SK-N-SH (cell line): ENCODE measurements around the gene EXTL2. TPM values are rescaled to one million over a fixed set of nuclear protein-coding genes. Genes with fewer than 3 reads are reported as not detected.

Experiments used
- CTCF ChIA-PET: fragments of 300-600, 350-600 bp; formaldehyde crosslinking; extraction: SDS; loops from one replicate; lab custom pipeline; 2021; lab: Yijun Ruan, JAX
- POLR2A ChIA-PET: fragments of 350-600 bp; sonication (Branson Sonifier 250); formaldehyde crosslinking; extraction: SDS; loops from one replicate; lab custom pipeline; 2020; ENCODE audit warnings: antibody characterized with exemption, inconsistent platforms; lab: Yijun Ruan, JAX
- DNase-seq: peaks from one replicate; pipeline ENCODE4 v3.0.0; 2012
- H2AFZ ChIP-seq: fragments of 200-600 bp; sonication (generic); 2 replicates; pipeline ENCODE4 v1.8.1; 2016; ENCODE audit warnings: antibody characterized with exemption, mild to moderate bottlenecking, low read depth
- H3F3A ChIP-seq: fragments of 200-600 bp; sonication (generic); replicated peaks from 2 replicates; pipeline ENCODE3; 2016; ENCODE audit warnings: antibody characterized with exemption, mild to moderate bottlenecking; ENCODE audit not compliant: insufficient read depth
- H3K27ac ChIP-seq, 2 experiments: fragments of 200-500 bp in 1 of 2; fragments of 200-600 bp in 1 of 2; sonication (Bioruptor generic) in 1 of 2; sonication (generic), shearing (Covaris generic) in 1 of 2; 2 replicates each; pipeline versions ENCODE4 v1.5.1 to v1.6.1; 2014 to 2016; ENCODE audit warnings: low read depth in 2 of 2, inconsistent platforms in 1 of 2, low read length in 1 of 2, mild to moderate bottlenecking in 1 of 2, mixed read lengths in 1 of 2
- H3K27me3 ChIP-seq: fragments of 200-600 bp; sonication (generic), shearing (Covaris generic); 2 replicates; pipeline ENCODE4 v1.6.1; 2016; ENCODE audit warnings: mixed run types; ENCODE audit not compliant: insufficient read depth
- H3K36me3 ChIP-seq, 2 experiments: fragments of 200-500 bp in 1 of 2; fragments of 200-600 bp in 1 of 2; sonication (Bioruptor generic) in 1 of 2; sonication (generic) in 1 of 2; replicated peaks in 1 of 2; 2 replicates each; pipeline versions ENCODE3 to v1.5.1; 2014 to 2016; ENCODE audit warnings: low read length in 1 of 2, mild to moderate bottlenecking in 1 of 2; ENCODE audit not compliant: insufficient read depth in 2 of 2, control insufficient read depth in 1 of 2
- H3K4me1 ChIP-seq, 2 experiments: fragments of 200-500 bp in 1 of 2; fragments of 200-600 bp in 1 of 2; sonication (Bioruptor generic) in 1 of 2; sonication (generic), shearing (Covaris generic) in 1 of 2; 2 replicates each; pipeline versions ENCODE4 v1.5.1 to v1.6.1; 2014 to 2016; ENCODE audit warnings: low read depth in 1 of 2, low read length in 1 of 2, mixed run types in 1 of 2; ENCODE audit not compliant: insufficient read depth in 2 of 2, control insufficient read depth in 1 of 2
- H3K4me2 ChIP-seq: fragments of 200-600 bp; sonication (generic), shearing (Covaris generic); 2 replicates; pipeline ENCODE4 v1.6.1; 2017; ENCODE audit warnings: mixed run types
- H3K4me3 ChIP-seq, 2 experiments: fragments of 200-500 bp in 1 of 2; fragments of 200-600 bp in 1 of 2; sonication (Bioruptor generic) in 1 of 2; sonication (generic), shearing (Covaris generic) in 1 of 2; 2 replicates each; pipeline versions ENCODE4 v1.5.1 to v1.8.1; 2014 to 2016; ENCODE audit warnings: low read depth in 2 of 2, inconsistent platforms in 1 of 2, low read length in 1 of 2, mild to moderate bottlenecking in 1 of 2, mixed read lengths in 1 of 2, moderate library complexity in 1 of 2
- H3K79me2 ChIP-seq: fragments of 200-600 bp; sonication (generic); 2 replicates; pipeline ENCODE4 v1.8.1; 2017; ENCODE audit warnings: mild to moderate bottlenecking; ENCODE audit not compliant: insufficient read depth
- H3K9ac ChIP-seq: fragments of 200-600 bp; sonication (generic); 2 replicates; pipeline ENCODE4 v1.6.1; 2017; ENCODE audit warnings: mixed run types
- H3K9me2 ChIP-seq: fragments of 200-600 bp; sonication (generic); 2 replicates; pipeline ENCODE4 v1.6.1; 2017; ENCODE audit warnings: mixed run types
- H3K9me3 ChIP-seq: fragments of 200-600 bp; sonication (generic); 2 replicates; pipeline ENCODE4 v1.6.1; 2017; ENCODE audit warnings: mixed run types, mild to moderate bottlenecking, moderate library complexity
- H4K20me1 ChIP-seq: fragments of 200-600 bp; sonication (generic); 2 replicates; pipeline ENCODE4 v1.6.1; 2017; ENCODE audit warnings: mild to moderate bottlenecking, mixed run types; ENCODE audit not compliant: insufficient read depth
- CHD2 ChIP-seq: fragments of 150-350 bp; IDR thresholded peaks from 2 replicates; pipeline ENCODE4 v1.6.1; 2018; ENCODE audit warnings: low read length; ENCODE audit not compliant: partially characterized antibody
- FOSL2 ChIP-seq: IDR thresholded peaks from 2 replicates; pipeline ENCODE4 v1.4.0; 2012; ENCODE audit warnings: low read depth, mild to moderate bottlenecking, moderate library complexity, borderline replicate concordance
- MEF2A ChIP-seq: IDR thresholded peaks from 2 replicates; pipeline ENCODE4 v1.4.0; 2012; ENCODE audit warnings: low read depth, borderline replicate concordance
- NFIC ChIP-seq: IDR thresholded peaks from 2 replicates; pipeline ENCODE4 v1.4.0; 2012; ENCODE audit warnings: borderline replicate concordance
- RAD21 ChIP-seq: IDR thresholded peaks from 2 replicates; pipeline ENCODE4 v1.6.1; 2012; ENCODE audit warnings: mild to moderate bottlenecking, low read length
- SMC3 ChIP-seq: IDR thresholded peaks from 2 replicates; pipeline ENCODE4 v1.6.1; 2012; ENCODE audit warnings: low read depth, low read length, improper control_type of control experiment
- TAF1 ChIP-seq: IDR thresholded peaks from 2 replicates; pipeline ENCODE4 v1.6.1; 2012; ENCODE audit warnings: low read depth, mild to moderate bottlenecking, low read length, moderate library complexity, borderline replicate concordance
- TCF12 ChIP-seq: IDR thresholded peaks from 2 replicates; pipeline ENCODE4 v1.4.0; 2012
- WGBS: methylation state at CpG from one replicate; pipeline ENCODE4 v1.1.6; 2017; ENCODE audit warnings: low lambda C conversion rate; 5-methylcytosine and 5-hydroxymethylcytosine counted together
- polyA plus RNA-seq, 3 experiments: library from polyadenylated mRNA; depleted of rRNA; stranded (reverse); fragments of >200 nt; gene quantifications; 2 replicates each; pipeline ENCODE4 v1.2.3, GENCODE V29; 2012
- TF ChIP-seq, protein P1 (sequence below): fragments of 200-600 bp; sonication (generic); IDR thresholded peaks from 2 replicates; pipeline ENCODE4 v1.6.1; 2017; ENCODE audit warnings: antibody characterized with exemption, mild to moderate bottlenecking, moderate library complexity
- TF ChIP-seq, protein P2 (sequence below): IDR thresholded peaks from 2 replicates; pipeline ENCODE4 v1.6.1; 2012; ENCODE audit warnings: mild to moderate bottlenecking, low read depth, low read length, moderate library complexity
- TF ChIP-seq, protein P3 (sequence below): IDR thresholded peaks from 2 replicates; pipeline ENCODE4 v1.4.0; 2012; ENCODE audit warnings: low read depth, borderline replicate concordance

EXTL2 gene
- polyA plus RNA-seq, 1 of the 3 experiments (the other 2 are of a cell fraction): 20.3 TPM

DNA sequence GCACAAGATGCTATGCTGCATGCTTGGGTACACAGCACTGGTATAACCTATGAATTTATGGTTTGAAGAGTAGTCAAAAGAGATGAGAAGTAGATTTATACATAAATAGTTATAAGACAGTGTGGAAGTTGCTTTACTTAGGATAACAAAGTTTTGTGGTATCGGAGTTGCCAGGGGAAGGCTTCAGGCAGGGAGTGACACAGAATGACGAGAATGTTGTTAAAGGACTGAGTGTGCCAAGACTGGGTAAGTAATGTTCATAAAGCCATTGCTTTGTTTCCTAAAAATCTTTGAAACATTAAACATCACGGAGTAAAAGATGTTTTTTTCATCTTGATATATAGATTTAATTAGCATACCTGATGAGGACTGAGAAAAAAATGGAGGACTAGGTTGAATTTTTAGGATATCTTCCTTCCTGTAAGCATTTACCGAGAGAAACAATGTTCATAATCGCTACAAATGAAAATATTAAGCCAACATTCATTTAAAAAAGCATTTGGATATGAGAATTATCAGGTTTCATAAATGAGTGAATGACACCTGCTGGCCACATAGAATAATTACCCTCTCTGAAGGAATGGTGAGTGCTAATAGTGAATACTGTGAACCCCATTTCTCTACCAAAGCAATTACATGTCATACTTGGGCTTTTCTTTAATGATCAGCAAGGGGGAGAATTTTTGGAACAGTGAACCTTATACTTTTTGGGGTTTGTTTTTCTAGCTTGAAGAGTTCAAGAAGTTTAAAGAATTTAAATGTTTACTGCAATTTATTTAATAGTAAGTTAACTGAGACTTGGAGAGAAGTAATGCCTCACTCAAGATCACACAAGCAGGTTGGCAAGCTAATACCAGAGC lies 28.4 kb downstream of the EXTL2 start:
- H3K9me3 ChIP-seq: no peaks in the 10 kb centered on the region
- CTCF ChIA-PET: interaction anchor here (0.9 to 12.0 kb wide), 6 partner anchors 21 to 407 kb away, joined by 3 to 263 read pairs (median 4); no protein-coding TSS in a partner anchor
- TF ChIP-seq CHD2: no peak
- TF ChIP-seq, protein P1, sequence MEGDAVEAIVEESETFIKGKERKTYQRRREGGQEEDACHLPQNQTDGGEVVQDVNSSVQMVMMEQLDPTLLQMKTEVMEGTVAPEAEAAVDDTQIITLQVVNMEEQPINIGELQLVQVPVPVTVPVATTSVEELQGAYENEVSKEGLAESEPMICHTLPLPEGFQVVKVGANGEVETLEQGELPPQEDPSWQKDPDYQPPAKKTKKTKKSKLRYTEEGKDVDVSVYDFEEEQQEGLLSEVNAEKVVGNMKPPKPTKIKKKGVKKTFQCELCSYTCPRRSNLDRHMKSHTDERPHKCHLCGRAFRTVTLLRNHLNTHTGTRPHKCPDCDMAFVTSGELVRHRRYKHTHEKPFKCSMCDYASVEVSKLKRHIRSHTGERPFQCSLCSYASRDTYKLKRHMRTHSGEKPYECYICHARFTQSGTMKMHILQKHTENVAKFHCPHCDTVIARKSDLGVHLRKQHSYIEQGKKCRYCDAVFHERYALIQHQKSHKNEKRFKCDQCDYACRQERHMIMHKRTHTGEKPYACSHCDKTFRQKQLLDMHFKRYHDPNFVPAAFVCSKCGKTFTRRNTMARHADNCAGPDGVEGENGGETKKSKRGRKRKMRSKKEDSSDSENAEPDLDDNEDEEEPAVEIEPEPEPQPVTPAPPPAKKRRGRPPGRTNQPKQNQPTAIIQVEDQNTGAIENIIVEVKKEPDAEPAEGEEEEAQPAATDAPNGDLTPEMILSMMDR: peak; percentile 79
- peak; percentile 70 for TF ChIP-seq SMC3
- 0 out of 2 replicates have a peak, but pooled peaks have one; percentile 3 for TF ChIP-seq TCF12
- peak; percentile 64 for TF ChIP-seq RAD21
- TF ChIP-seq, all 33 proteins: peak for 4
- H2AFZ ChIP-seq: peak overlapping the region; percentile 71
- peak; percentile 10 for DNase-seq
- no peak overlapping the region for H3K9ac ChIP-seq
- H3K4me2 ChIP-seq: peak overlapping the region; percentile 20
- H3K4me3 ChIP-seq: no peak overlapping the region
- H3K36me3 ChIP-seq: no peaks in the 10 kb centered on the region
- no peaks in the 10 kb centered on the region for H3K9me2 ChIP-seq
- POLR2A ChIA-PET: no interaction called here
- peaks cover 4% of the 10 kb centered on the region for H3F3A ChIP-seq
- H3K27me3 ChIP-seq: no peaks in the 10 kb centered on the region
- H3K4me1 ChIP-seq: peaks cover 0 to 4% of the 10 kb centered on the region in 2 experiments; a peak in 2 of 4 replicates
- WGBS: 36% methylated on average over 5 of the region's 5 CpGs
- no peaks in the 10 kb centered on the region for H4K20me1 ChIP-seq
- peak overlapping the region; percentile 16 to 43; a peak in 2 of 4 replicates for H3K27ac ChIP-seq
- H3K79me2 ChIP-seq: no peaks in the 10 kb centered on the region

DNA sequence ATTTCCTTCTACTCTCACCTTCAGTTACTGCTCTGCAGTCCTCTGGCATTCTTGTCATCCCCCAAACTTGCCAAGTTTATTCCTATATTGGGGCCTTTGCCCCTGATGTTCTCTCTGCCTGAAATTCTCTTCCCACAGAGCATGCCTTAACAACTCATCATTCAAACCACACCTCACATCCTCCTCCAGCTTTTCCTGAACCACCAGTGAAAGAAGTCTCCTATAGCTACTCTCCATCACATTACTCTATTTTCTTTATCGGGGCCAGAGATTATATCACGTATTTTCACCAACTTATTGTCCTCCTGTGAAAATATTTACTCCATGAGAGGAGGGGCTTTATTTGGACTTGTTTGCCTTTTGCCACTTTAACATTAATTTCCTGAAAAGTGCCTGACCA lies 32.1 kb downstream of the EXTL2 start:
- H4K20me1 ChIP-seq: no peaks in the 10 kb centered on the region
- ChIA-PET POLR2A (no interaction called here), CTCF (interaction anchor here (0.9 to 4.2 kb wide), 4 partner anchors 324 to 407 kb away, joined by 3 to 33 read pairs (median 6); no protein-coding TSS in a partner anchor)
- no peak overlapping the region for H3K27ac ChIP-seq
- H2AFZ ChIP-seq: no peak overlapping the region
- no peaks in the 10 kb centered on the region for H3F3A ChIP-seq
- H3K9me3 ChIP-seq: no peaks in the 10 kb centered on the region
- H3K36me3 ChIP-seq: no peaks in the 10 kb centered on the region
- H3K27me3 ChIP-seq: no peaks in the 10 kb centered on the region
- H3K79me2 ChIP-seq: no peaks in the 10 kb centered on the region
- H3K4me1 ChIP-seq: peaks cover 0 to 4% of the 10 kb centered on the region in 2 experiments; a peak in 3 of 4 replicates
- no peak overlapping the region for H3K4me3 ChIP-seq
- no peaks in the 10 kb centered on the region for H3K9me2 ChIP-seq
- no peak for DNase-seq
- no peak overlapping the region for H3K4me2 ChIP-seq
- no peak overlapping the region for H3K9ac ChIP-seq
- peak; percentile 18; the same call in 1 of the 2 replicates for TF ChIP-seq NFIC
- TF ChIP-seq FOSL2: no peak
- 76% methylated on average over 2 of the region's 2 CpGs for WGBS

DNA sequence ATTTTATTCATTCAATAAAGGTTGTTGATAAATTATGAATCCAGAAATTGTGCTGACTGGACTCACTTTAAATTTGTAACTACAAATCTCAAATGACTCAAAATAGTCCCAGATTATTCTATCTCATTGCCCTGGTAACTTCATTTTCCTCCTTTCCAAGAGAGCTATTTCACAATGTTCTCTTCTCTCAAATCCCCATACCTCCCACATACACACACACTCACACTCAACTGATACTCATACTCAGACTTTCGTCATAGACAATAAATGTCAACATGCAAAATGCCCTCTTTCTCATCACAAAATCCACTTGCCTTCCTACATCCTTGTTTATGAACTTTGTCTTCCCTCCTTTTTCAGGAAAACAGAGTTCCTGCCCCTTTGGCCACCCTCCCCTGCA lies 33.3 kb downstream of the EXTL2 start:
- H3K4me1 ChIP-seq: peaks cover 0 to 4% of the 10 kb centered on the region in 2 experiments; a peak in 3 of 4 replicates
- no peak overlapping the region for H3K4me2 ChIP-seq
- no peaks in the 10 kb centered on the region for H3K27me3 ChIP-seq
- H3K4me3 ChIP-seq: no peak overlapping the region
- WGBS: 93% methylated on average over 1 of the region's 1 CpG
- no peak overlapping the region for H3K9ac ChIP-seq
- CTCF ChIA-PET: no interaction called here
- H4K20me1 ChIP-seq: no peaks in the 10 kb centered on the region
- no peaks in the 10 kb centered on the region for H3K79me2 ChIP-seq
- H3K9me2 ChIP-seq: no peaks in the 10 kb centered on the region
- no peak overlapping the region for H3K27ac ChIP-seq
- H3K9me3 ChIP-seq: no peaks in the 10 kb centered on the region
- DNase-seq: no peak
- POLR2A ChIA-PET: no interaction called here
- H3K36me3 ChIP-seq: no peaks in the 10 kb centered on the region
- H2AFZ ChIP-seq: no peak overlapping the region
- no peaks in the 10 kb centered on the region for H3F3A ChIP-seq
- TF ChIP-seq, protein P2, sequence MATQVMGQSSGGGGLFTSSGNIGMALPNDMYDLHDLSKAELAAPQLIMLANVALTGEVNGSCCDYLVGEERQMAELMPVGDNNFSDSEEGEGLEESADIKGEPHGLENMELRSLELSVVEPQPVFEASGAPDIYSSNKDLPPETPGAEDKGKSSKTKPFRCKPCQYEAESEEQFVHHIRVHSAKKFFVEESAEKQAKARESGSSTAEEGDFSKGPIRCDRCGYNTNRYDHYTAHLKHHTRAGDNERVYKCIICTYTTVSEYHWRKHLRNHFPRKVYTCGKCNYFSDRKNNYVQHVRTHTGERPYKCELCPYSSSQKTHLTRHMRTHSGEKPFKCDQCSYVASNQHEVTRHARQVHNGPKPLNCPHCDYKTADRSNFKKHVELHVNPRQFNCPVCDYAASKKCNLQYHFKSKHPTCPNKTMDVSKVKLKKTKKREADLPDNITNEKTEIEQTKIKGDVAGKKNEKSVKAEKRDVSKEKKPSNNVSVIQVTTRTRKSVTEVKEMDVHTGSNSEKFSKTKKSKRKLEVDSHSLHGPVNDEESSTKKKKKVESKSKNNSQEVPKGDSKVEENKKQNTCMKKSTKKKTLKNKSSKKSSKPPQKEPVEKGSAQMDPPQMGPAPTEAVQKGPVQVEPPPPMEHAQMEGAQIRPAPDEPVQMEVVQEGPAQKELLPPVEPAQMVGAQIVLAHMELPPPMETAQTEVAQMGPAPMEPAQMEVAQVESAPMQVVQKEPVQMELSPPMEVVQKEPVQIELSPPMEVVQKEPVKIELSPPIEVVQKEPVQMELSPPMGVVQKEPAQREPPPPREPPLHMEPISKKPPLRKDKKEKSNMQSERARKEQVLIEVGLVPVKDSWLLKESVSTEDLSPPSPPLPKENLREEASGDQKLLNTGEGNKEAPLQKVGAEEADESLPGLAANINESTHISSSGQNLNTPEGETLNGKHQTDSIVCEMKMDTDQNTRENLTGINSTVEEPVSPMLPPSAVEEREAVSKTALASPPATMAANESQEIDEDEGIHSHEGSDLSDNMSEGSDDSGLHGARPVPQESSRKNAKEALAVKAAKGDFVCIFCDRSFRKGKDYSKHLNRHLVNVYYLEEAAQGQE: no peak
- no peak for TF ChIP-seq MEF2A
- TF ChIP-seq, protein P3, sequence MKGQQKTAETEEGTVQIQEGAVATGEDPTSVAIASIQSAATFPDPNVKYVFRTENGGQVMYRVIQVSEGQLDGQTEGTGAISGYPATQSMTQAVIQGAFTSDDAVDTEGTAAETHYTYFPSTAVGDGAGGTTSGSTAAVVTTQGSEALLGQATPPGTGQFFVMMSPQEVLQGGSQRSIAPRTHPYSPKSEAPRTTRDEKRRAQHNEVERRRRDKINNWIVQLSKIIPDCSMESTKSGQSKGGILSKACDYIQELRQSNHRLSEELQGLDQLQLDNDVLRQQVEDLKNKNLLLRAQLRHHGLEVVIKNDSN: no peak
- no peak for TF ChIP-seq TAF1
- TF ChIP-seq CHD2: no peak
